ENCODE data around the gene MRGPRF.

DNA sequence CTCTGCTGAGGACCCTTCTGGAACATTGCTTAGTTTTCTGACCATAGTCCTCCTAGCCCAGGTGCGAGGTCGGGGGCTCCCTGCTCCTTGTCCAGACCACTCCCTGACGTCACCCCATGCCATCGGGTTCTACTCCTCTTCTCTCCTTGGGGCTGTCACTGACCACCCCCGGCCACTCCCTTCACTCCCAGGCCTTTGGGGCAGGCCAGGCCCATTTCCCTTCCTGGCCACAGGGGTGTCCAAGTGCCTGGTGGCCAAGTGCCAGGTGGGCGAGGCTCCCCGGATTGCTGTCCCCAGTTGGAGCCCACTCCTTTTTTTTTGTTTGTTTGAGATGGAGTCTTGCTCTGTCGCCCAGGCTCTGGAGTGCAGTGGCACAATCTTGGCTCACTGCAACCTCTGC lies 51.8 kb downstream of the MRGPRF start:
- no peak for TF ChIP-seq CTCF (IDR thresholded peaks at IDR 0.05)
- no peak for TF ChIP-seq POLR2A (IDR thresholded peaks at IDR 0.05)

Measured in Peyer's patch (tissue), 4 donors.